Measurements from ENCODE around the gene SF1.

GRCh38 chr11:64769283-64769682, 9.1 kb downstream of the SF1 start:
- no peak for TF ChIP-seq CTCF (IDR thresholded peaks at IDR 0.05; ENCODE audit: poor library complexity)
- no peak for TF ChIP-seq EZH2 (IDR thresholded peaks at IDR 0.05; ENCODE audit: borderline replicate concordance)
- no peak for TF ChIP-seq EZH2phosphoT487 (IDR thresholded peaks at IDR 0.05; ENCODE audit: low read depth, severe bottlenecking, unreplicated experiment)
